Measurements from ENCODE around the gene KIRREL3.

The KIRREL3 gene

GRCh38 chr11:126711977-126712625 lies 288.5 kb downstream of the KIRREL3 start:
- Histone ChIP-seq H3K27me3 (ENCODE audit: low read depth, low read length) (no peaks in the 10 kb centered on the region), H3K36me3 (ENCODE audit: control insufficient read depth in 1 of 2, insufficient read depth in 2 of 2, low read length in 2 of 2) (no peaks in the 10 kb centered on the region), H3K4me3 (ENCODE audit: low read depth in 1 of 2, low read length in 2 of 2) (no peak overlapping the region), H3K4me1 (ENCODE audit: control insufficient read depth in 1 of 2, insufficient read depth in 2 of 2, low read length in 2 of 2) (peaks cover 0 to 3% of the 10 kb centered on the region in 2 donors), H3K27ac (ENCODE audit: low read length) (no peak overlapping the region), H3K9me3 (ENCODE audit: control insufficient read depth in 1 of 2, low read length in 2 of 2) (no peaks in the 10 kb centered on the region)

- Histone ChIP-seq H3K4me1 (ENCODE audit: control insufficient read depth in 1 of 2, insufficient read depth in 2 of 2, low read length in 2 of 2) (peaks cover 0 to 3% of the 10 kb centered on the region in 2 donors), H3K27me3 (ENCODE audit: low read depth, low read length) (no peaks in the 10 kb centered on the region)
These were observed 289.7 kb downstream of the KIRREL3 start for GRCh38 chr11:126710804-126711399.

GRCh38 chr11:126707498-126707897 lies 293.1 kb downstream of the KIRREL3 start:
- H3K4me1 ChIP-seq (ENCODE audit: control insufficient read depth in 1 of 2, insufficient read depth in 2 of 2, low read length in 2 of 2), result peaks cover 5 to 26% of the 10 kb centered on the region in 2 donors
- H3K9me3 ChIP-seq (ENCODE audit: control insufficient read depth in 1 of 2, low read length in 2 of 2), result no peaks in the 10 kb centered on the region
- no peak overlapping the region for H3K4me3 ChIP-seq (ENCODE audit: low read depth in 1 of 2, low read length in 2 of 2)

More at GRCh38 chr11:126710804-126711399, 289.7 kb downstream of the KIRREL3 start:
- no peak overlapping the region for H3K27ac ChIP-seq (ENCODE audit: low read length)
- no peak overlapping the region for H3K4me3 ChIP-seq (ENCODE audit: low read depth in 1 of 2, low read length in 2 of 2)
- H3K9me3 ChIP-seq (ENCODE audit: control insufficient read depth in 1 of 2, low read length in 2 of 2), result no peaks in the 10 kb centered on the region
- H3K36me3 ChIP-seq (ENCODE audit: control insufficient read depth in 1 of 2, insufficient read depth in 2 of 2, low read length in 2 of 2), result no peaks in the 10 kb centered on the region

GRCh38 chr11:126704096-126704495 lies 296.5 kb downstream of the KIRREL3 start:
- H3K4me1 ChIP-seq (ENCODE audit: control insufficient read depth in 1 of 2, insufficient read depth in 2 of 2, low read length in 2 of 2), result peaks cover 5 to 29% of the 10 kb centered on the region in 2 donors
- H3K9me3 ChIP-seq (ENCODE audit: control insufficient read depth in 1 of 2, low read length in 2 of 2), result no peaks in the 10 kb centered on the region
- H3K27ac ChIP-seq (ENCODE audit: low read length), result no peak overlapping the region
- H3K36me3 ChIP-seq (ENCODE audit: control insufficient read depth in 1 of 2, insufficient read depth in 2 of 2, low read length in 2 of 2), result no peaks in the 10 kb centered on the region
- no peak overlapping the region for H3K4me3 ChIP-seq (ENCODE audit: low read depth in 1 of 2, low read length in 2 of 2)
- no peaks in the 10 kb centered on the region for H3K27me3 ChIP-seq (ENCODE audit: low read depth, low read length)

More at GRCh38 chr11:126707498-126707897, 293.1 kb downstream of the KIRREL3 start:
- Histone ChIP-seq H3K36me3 (ENCODE audit: control insufficient read depth in 1 of 2, insufficient read depth in 2 of 2, low read length in 2 of 2) (no peaks in the 10 kb centered on the region), H3K27me3 (ENCODE audit: low read depth, low read length) (no peaks in the 10 kb centered on the region), H3K27ac (ENCODE audit: low read length) (no peak overlapping the region)

DNA sequence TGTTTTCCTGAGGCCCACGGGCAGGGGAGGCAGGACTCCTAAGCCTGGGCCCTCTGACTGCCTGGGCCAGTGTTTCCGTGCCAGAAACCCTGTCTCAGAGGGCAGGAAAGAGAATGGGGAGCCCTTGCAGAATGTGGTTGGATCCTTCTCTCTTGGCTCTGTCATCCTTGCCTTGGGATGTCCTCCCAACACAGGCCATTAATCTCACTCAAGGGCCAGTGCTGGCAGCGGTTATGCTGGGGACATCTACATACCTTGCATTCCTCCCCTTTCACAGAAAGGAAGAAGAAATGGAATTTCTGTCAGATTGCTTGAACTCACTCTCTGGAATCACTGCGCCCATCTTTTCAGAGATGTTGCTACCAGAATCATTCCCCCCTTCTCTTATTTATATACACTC lies 296.9 kb downstream of the KIRREL3 start:
- no peaks in the 10 kb centered on the region for H3K27me3 ChIP-seq (ENCODE audit: low read depth, low read length)

DNA sequence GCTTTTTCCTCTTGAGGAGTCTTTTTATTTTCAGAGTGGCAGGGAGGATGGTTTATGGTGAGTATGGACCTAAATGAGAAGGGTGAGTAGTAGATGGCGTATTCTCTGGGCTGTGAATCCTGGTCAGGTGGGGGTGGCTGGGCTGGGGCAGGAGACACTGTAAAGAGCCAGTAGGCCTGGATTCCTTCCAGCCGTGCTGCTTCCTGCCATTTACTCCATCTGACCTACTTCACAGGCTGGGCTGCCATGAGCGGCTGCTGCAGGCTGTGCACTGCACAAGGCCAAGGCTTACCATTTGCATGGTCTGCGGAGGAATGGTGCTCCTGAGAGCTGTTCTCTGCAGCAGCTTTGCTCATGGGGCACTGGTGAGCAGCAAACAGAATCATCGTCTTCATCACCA lies 297.6 kb downstream of the KIRREL3 start:
- H3K4me1 ChIP-seq (ENCODE audit: control insufficient read depth in 1 of 2, insufficient read depth in 2 of 2, low read length in 2 of 2), result peaks cover 5 to 28% of the 10 kb centered on the region in 2 donors
- no peaks in the 10 kb centered on the region for H3K27me3 ChIP-seq (ENCODE audit: low read depth, low read length)
- no peaks in the 10 kb centered on the region for H3K36me3 ChIP-seq (ENCODE audit: control insufficient read depth in 1 of 2, insufficient read depth in 2 of 2, low read length in 2 of 2)
- H3K4me3 ChIP-seq (ENCODE audit: low read depth in 1 of 2, low read length in 2 of 2), result no peak overlapping the region
- no peak overlapping the region for H3K27ac ChIP-seq (ENCODE audit: low read length)
- H3K9me3 ChIP-seq (ENCODE audit: control insufficient read depth in 1 of 2, low read length in 2 of 2), result no peaks in the 10 kb centered on the region

More for the DNA sequence above, 296.9 kb downstream of the KIRREL3 start:
- Histone ChIP-seq H3K27ac (ENCODE audit: low read length) (no peak overlapping the region), H3K9me3 (ENCODE audit: control insufficient read depth in 1 of 2, low read length in 2 of 2) (no peaks in the 10 kb centered on the region), H3K4me1 (ENCODE audit: control insufficient read depth in 1 of 2, insufficient read depth in 2 of 2, low read length in 2 of 2) (peaks cover 5 to 29% of the 10 kb centered on the region in 2 donors), H3K4me3 (ENCODE audit: low read depth in 1 of 2, low read length in 2 of 2) (no peak overlapping the region), H3K36me3 (ENCODE audit: control insufficient read depth in 1 of 2, insufficient read depth in 2 of 2, low read length in 2 of 2) (no peaks in the 10 kb centered on the region)

GRCh38 chr11:126702165-126702720 lies 298.3 kb downstream of the KIRREL3 start:
- H3K27ac ChIP-seq (ENCODE audit: low read length), result no peak overlapping the region
- H3K36me3 ChIP-seq (ENCODE audit: control insufficient read depth in 1 of 2, insufficient read depth in 2 of 2, low read length in 2 of 2), result no peaks in the 10 kb centered on the region
- no peaks in the 10 kb centered on the region for H3K9me3 ChIP-seq (ENCODE audit: control insufficient read depth in 1 of 2, low read length in 2 of 2)
- H3K4me1 ChIP-seq (ENCODE audit: control insufficient read depth in 1 of 2, insufficient read depth in 2 of 2, low read length in 2 of 2), result peaks cover 5 to 26% of the 10 kb centered on the region in 2 donors
- no peak overlapping the region for H3K4me3 ChIP-seq (ENCODE audit: low read depth in 1 of 2, low read length in 2 of 2)
- no peaks in the 10 kb centered on the region for H3K27me3 ChIP-seq (ENCODE audit: low read depth, low read length)

- H3K27me3 ChIP-seq (ENCODE audit: low read depth, low read length), result no peaks in the 10 kb centered on the region
- H3K36me3 ChIP-seq (ENCODE audit: control insufficient read depth in 1 of 2, insufficient read depth in 2 of 2, low read length in 2 of 2), result no peaks in the 10 kb centered on the region
- no peak overlapping the region for H3K4me3 ChIP-seq (ENCODE audit: low read depth in 1 of 2, low read length in 2 of 2)
- no peaks in the 10 kb centered on the region for H3K9me3 ChIP-seq (ENCODE audit: control insufficient read depth in 1 of 2, low read length in 2 of 2)
- H3K4me1 ChIP-seq (ENCODE audit: control insufficient read depth in 1 of 2, insufficient read depth in 2 of 2, low read length in 2 of 2), result peaks cover 5 to 26% of the 10 kb centered on the region in 2 donors
- no peak overlapping the region for H3K27ac ChIP-seq (ENCODE audit: low read length)
These were observed 299.1 kb downstream of the KIRREL3 start for GRCh38 chr11:126701520-126701897.

DNA sequence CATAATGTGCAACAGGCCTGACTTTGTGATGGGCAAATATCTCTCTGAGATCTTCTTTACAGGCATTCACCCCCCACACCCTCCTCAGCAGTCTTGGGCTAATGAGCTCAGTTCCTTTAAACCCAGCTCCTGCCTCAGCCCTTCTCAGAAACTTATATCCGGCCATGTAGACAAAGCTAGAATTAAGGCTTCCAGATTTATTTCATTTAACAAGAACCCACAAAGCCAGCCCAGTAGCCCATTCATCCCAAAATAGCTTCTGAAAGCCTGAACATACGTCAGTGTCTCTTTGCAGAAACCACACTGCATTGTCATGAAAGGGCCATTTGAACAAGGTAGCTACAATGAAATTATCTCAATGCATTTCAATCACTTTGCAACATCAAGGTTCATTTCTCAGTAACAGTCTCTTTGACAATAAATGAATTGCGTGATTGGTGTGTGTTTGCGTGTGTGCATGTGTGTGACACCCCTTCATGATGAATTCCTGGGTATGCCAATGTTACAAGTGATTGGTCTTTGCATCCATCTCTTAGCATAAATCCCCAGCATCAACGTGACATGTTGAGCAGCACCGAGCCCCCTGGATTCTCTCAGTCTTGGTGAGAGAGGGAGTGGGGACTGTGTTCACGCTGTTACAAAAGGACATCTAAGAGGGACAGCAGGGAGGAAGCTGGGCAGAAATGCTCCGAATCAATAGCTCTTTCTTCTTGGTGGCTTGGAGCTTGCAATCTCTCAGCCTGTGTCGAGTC lies 299.6 kb downstream of the KIRREL3 start:
- Histone ChIP-seq H3K27ac (ENCODE audit: low read length) (no peak overlapping the region), H3K9me3 (ENCODE audit: control insufficient read depth in 1 of 2, low read length in 2 of 2) (no peaks in the 10 kb centered on the region), H3K4me3 (ENCODE audit: low read depth in 1 of 2, low read length in 2 of 2) (no peak overlapping the region), H3K36me3 (ENCODE audit: control insufficient read depth in 1 of 2, insufficient read depth in 2 of 2, low read length in 2 of 2) (no peaks in the 10 kb centered on the region), H3K4me1 (ENCODE audit: control insufficient read depth in 1 of 2, insufficient read depth in 2 of 2, low read length in 2 of 2) (peaks cover 5 to 26% of the 10 kb centered on the region in 2 donors), H3K27me3 (ENCODE audit: low read depth, low read length) (no peaks in the 10 kb centered on the region)

DNA sequence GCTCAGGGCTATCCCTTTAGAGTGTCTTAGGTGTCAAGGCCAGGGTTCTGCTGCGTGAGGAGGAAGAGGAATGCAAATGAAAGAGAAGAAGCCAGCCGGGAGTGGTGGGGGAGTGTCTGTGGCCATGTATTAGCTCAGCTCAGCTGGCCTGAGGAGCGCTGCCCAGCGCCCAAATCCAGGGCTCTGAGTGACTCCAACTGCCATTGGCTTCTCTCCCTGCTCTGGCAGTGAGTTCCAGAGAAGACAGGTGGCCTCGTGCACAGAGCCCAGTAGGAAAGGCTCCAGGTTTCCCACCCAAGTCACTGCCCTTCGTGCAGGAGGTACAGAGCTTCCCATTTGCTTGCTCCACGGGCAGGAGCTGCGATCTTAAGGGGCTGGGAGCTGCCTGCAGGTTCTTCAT lies 302.0 kb downstream of the KIRREL3 start:
- Histone ChIP-seq H3K4me1 (ENCODE audit: control insufficient read depth in 1 of 2, insufficient read depth in 2 of 2, low read length in 2 of 2) (peaks cover 5 to 13% of the 10 kb centered on the region in 2 donors), H3K27ac (ENCODE audit: low read length) (no peak overlapping the region), H3K4me3 (ENCODE audit: low read depth in 1 of 2, low read length in 2 of 2) (no peak overlapping the region), H3K36me3 (ENCODE audit: control insufficient read depth in 1 of 2, insufficient read depth in 2 of 2, low read length in 2 of 2) (no peaks in the 10 kb centered on the region), H3K27me3 (ENCODE audit: low read depth, low read length) (no peaks in the 10 kb centered on the region), H3K9me3 (ENCODE audit: control insufficient read depth in 1 of 2, low read length in 2 of 2) (no peaks in the 10 kb centered on the region)

DNA sequence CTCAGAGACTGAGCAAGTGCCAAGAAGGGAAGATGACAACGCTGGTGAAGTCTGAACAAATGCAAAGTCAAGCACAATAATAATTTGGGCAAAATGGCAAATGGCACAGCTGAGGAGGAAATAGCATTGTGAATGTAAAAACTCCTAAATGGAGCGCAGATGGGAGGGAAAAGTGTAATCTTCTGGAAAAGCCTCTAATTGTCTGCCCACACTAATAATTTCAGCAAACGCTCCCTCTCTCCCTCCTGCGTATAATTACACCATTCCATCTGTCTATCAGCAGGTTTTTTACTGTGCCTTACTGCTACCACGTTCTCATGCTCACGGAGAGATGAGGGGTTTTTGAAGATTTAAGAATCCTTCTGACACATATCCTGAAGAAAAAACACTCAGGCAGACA lies 302.6 kb downstream of the KIRREL3 start:
- H3K9me3 ChIP-seq (ENCODE audit: control insufficient read depth in 1 of 2, low read length in 2 of 2), result no peaks in the 10 kb centered on the region
- no peaks in the 10 kb centered on the region for H3K27me3 ChIP-seq (ENCODE audit: low read depth, low read length)
- no peaks in the 10 kb centered on the region for H3K36me3 ChIP-seq (ENCODE audit: control insufficient read depth in 1 of 2, insufficient read depth in 2 of 2, low read length in 2 of 2)
- H3K4me1 ChIP-seq (ENCODE audit: control insufficient read depth in 1 of 2, insufficient read depth in 2 of 2, low read length in 2 of 2), result peaks cover under 1 to 7% of the 10 kb centered on the region in 2 donors
- H3K4me3 ChIP-seq (ENCODE audit: low read depth in 1 of 2, low read length in 2 of 2), result no peak overlapping the region
- H3K27ac ChIP-seq (ENCODE audit: low read length), result no peak overlapping the region

All from muscle layer of duodenum (tissue), 2 donors.